Activated effector memory CD4-positive, alpha-beta T cell treated with Interleukin-2 at 50 U/mL for 16 hours (primary cell): ENCODE results near the gene SRPX2.

ENCODE experiments used
- DNase-seq: peaks from one replicate; pipeline ENCODE4 v3.0.0-alpha.2; 2020

The SRPX2 gene

DNA sequence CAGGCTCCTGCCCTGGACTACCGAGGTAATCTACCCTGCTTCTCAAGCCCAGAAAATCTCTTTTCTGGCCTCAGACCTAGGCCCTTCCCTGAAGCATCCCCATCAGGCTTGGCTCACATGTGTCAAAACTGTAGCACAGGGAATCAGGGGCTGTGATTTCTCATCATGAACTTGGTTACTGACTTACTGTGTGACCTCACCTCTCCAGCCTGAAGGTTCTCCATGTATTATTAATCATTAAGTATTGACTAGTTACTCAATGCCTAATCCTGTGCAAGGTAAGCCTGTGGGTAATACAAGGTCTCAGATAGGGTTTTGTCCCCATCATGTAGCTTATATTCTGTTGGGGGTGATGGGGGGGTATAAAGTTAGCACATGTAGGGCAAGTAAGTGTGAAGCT is 6.8 kb downstream of the SRPX2 start:
- DNase-seq = no peak

DNA sequence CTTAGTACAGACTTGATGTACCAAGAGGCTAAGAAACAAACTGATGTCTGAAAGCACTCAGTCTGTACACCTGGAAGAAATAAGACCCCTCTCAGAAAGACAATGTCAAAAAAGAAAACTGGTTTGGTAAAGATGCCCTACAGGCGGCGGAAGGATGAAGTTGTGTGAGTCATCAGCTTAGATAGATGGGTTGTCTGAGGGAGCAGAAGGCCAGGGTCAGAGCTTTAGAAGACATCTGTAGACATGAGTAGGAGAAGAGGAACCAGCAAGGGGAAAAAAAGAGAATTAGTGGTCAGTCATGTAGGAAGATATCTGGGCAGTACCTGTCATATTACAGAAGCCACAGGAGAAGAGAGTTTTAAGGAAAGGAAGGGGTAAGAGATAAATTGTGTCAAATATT is 8.3 kb downstream of the SRPX2 start:
- no peak for DNase-seq

DNA sequence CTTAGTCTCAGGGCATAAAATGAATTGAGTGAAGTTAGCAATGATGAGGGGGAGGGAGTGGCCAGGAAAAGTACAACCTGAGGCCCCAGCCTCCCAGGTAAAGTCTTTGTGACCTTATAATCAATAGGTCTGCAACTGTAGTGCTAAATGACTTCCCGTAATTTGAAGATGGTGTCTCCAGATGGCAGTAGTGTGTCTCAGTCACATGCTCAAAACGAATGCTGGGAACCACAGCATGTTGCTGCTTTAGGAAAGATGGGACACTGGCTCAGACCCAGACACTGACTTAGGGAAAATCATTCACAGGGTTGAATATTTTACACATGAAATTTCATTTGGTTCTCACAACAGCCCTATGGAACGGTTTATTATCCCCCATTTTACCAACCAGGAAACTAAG is 10.3 kb downstream of the SRPX2 start:
- DNase-seq = no peak

DNA sequence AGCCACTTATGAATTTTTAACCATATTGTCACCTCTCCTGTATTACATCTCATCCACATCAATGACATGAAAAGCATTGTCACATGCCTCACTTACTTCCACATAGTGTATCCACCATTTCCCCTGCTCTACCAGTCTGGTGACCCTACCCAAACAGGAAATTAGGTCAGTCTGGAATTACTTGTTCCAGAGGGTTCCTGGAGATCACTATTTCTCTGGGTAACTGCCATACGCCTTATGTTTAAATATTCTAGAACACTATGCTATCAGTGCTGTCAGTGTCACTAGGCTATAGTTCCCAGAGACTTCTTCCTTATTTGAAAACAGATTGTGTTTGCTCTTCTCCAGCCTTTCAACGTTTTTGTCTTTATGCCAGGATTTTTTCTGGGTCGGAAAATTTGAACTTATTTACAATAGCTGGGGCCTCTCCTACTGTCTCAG is 15.0 kb downstream of the SRPX2 start:
- DNase-seq = no peak

DNA sequence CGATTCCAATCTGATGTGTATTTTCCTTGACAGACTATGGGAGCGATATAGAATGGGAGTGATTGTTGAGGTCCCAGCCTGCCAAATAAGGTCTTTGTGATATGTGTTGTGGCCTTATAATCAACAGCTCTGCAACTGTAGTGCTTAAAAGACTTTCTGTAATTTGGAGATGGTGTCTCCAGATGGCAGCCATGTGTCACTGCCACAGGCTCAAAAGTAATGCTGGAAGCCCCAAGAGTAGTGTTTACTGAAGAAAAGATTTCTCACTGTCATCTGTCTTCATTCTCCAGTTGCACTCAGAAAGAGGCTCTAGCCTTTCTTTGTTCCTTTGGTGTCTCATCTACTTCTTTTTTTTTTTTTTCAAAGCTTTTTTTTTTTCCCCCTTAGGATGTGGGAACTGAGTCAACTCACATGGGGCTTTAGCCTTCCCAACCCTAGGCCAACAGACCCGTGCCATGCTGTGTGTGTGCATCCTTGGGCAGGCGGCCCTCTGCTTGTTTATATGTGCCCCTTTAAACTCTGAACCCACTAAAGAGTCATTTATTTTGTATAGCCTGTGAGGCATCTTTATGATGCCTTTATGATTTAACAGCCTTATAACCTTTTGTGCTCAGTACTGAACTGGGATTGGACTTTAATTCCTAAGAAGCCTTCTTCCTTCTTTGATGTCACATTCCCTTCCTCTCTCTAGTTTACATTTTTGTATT is 15.6 kb downstream of the SRPX2 start:
- no peak for DNase-seq

DNA sequence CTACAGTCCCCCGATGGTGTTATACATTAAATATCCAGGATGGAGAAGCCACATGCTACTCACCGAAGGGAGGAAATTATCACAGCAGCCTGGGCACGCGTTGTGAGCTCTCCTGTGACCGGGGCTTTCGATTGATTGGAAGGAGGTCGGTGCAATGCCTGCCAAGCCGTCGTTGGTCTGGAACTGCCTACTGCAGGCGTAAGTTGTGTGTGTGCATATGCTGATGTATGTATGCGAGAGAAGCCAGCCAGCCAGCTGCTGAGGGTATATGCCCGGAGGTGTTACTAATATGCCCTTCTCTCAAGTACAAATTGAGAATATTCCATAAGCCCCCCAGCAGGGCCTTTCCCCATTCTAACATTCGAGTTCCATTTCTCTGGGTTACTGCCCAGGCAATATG is 18.2 kb downstream of the SRPX2 start:
- no peak for DNase-seq

DNA sequence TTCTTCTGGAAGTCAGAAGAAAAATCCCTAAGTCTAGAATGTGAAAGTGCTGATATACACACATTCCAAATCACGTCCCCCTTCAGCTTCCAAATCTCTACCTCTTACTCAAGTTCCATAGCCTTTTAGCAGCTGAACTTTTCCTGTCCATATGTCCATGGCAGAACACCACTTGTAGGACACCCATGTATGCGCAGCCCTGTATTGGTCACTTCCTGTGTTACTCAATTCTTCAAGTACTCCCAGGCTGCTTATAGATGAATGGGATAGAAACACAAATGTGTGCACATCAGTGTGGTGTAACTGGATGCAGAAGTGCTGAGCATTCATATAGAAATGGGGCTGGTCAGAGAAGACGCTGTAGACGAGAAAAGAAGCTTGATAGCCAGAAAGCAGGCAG is 18.8 kb downstream of the SRPX2 start:
- no peak for DNase-seq

DNA sequence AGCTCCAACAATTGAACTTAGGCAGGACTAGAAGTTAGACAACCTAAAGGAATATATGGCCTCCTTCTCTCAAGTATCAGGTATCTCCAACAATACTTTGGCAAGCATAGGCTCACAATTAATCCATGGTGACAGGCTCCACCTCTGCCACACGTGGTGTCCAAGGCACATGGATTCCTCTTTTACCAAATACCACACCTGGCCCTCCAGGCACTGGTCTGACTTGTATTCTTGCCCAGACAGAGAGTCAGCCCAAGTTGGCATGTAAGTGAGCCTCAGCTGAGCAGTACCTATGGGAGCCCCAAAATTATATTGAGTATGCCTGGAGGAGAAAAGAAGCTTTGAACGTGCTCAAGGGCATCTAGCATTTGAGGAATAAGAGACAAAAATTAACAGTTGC is 19.6 kb downstream of the SRPX2 start:
- no peak for DNase-seq

DNA sequence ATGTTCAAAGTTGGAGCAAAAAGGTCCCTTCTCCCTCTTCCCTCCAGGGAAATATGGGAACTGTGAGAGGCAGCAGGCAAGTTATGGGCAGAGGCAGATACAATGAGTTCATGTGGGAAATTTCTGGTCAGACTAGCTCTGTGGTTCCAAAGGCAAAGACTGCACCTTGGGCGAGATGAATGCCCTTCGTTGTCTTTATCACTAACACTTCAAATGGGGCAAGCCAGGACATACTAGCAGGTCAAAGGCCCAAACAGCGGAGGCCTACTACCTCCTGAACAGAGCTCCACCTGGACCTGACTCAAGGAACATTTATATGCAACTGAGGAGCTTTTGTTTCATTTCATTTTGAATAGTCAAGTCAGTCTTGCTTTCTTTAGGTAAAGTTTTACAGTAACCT is 29.0 kb downstream of the SRPX2 start:
- no peak for DNase-seq

DNA sequence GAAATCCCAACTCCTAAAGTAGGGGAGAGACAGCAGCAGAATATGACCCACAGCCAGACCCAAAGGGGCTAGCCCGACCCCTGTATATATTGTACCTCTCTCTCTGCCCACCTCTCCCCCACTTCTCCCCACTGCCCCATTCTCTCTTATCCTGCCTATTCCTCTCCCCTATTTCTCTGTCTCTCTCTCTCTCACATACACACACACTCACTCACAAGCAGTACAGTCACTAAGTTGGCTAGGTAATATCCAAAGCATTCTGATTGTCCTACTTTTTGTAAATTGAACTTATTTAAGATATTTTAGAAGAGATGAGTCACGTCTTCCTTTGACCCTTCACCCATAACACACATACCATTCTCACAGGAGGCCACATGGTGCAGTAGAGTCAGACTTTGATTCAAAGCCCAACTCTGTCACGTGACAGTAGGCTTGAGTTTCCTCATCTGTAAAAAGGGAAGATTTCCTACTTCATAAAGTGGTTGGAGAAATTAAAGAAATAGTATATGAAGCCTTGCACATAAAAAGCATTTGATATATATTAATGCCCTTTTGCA is 29.5 kb downstream of the SRPX2 start:
- DNase-seq = no peak

DNA sequence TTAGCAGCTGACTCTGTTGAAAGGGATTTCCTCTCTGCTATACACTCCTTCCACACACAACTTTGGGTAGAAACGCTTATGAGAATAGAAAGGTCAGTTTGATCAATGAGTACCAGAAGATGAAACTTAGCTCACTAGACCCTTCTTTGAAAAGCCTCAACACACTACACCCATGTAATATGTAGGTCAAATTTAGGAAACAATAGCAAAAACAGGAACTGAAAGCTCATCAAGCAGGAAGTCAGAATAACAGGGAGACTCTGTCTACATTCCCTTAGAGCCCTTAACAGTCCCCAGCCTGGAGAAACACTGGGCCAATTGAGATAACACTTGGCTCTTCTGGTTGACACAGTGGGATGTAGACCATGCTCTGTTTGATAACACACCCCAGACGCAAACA is 30.7 kb downstream of the SRPX2 start:
- DNase-seq = no peak

DNA sequence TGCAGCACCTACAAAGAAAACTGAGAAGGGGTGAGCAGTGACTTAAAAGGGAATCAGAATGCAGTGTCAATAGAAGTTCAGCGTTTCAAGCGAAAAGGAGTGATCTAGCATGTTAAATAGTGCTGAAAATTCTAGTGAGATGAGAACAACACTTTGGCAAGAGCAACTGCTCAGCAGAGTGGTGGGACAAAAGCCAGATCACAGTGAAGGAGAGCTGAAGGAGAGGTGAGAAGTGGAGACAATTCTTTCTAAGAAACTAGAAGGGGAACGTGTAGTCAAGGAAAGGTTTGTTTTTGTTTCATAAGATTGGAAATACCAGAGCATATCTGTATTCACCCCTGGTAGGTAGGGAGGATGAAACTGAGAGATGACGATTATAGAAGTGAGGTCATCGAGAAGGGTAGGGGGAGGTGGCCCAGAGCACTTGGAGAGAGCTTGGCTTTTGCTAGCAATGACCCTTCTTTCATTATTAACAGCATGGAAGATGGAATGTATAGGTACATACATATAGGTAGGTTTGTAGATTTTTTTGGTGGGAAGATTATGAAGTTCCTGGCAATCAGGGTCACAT is 33.7 kb downstream of the SRPX2 start:
- DNase-seq = no peak

DNA sequence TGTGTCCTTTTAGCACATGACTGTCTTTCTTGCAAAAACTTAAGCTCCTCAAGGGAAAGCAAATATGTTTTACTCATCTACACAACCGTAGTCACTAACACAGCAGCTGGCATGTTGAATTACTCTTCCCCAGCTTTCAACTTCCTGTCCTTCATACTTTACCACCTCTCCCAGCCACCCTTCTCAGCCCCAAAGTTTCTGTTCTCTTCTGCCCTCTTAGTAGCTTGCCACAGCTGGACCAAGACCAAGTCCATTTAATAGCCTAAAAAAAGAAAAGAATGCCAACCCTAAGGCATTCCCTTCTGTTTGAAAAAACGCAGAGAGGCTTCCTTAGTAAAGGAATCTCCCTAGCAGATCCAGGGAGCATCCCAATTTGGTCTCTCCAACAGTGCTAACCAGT is 36.8 kb downstream of the SRPX2 start:
- DNase-seq = no peak

DNA sequence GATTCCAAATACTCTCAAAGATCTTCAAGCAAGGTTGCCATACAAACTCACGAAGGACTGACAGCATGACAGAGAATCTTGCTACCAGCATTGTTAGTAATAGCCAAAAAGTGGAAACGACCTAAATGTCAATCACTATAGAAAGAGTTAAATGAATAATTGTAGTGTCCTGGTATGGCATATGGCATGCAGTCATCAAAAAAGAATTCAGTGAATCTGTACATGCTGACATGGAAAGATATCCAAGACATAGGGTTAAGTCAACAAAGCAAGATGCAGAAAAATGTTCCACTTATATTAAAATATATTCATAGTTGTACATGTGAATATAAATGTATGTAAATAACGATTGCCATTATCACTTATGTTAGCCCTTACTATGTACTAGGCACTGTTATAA is 37.6 kb downstream of the SRPX2 start:
- no peak for DNase-seq

DNA sequence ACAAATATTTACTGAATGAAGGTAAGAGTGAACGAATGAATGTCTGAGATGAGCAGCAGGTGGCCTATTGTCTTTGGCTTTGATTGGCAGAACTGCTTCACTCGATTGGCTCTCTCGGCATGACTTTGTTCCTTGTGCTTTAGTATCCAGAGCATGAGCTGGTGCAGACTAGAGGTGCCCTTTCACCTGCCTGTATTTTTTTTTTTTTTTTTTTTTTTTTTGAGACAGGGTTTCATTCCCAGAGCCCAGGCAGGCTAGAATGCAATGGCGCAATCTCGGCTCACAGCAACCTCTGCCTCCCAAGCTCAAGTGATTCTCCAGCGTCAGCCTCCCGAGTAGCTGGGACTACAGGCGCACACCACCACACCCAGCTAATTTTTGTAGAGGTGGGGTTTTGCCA is 38.9 kb downstream of the SRPX2 start:
- DNase-seq = no peak

DNA sequence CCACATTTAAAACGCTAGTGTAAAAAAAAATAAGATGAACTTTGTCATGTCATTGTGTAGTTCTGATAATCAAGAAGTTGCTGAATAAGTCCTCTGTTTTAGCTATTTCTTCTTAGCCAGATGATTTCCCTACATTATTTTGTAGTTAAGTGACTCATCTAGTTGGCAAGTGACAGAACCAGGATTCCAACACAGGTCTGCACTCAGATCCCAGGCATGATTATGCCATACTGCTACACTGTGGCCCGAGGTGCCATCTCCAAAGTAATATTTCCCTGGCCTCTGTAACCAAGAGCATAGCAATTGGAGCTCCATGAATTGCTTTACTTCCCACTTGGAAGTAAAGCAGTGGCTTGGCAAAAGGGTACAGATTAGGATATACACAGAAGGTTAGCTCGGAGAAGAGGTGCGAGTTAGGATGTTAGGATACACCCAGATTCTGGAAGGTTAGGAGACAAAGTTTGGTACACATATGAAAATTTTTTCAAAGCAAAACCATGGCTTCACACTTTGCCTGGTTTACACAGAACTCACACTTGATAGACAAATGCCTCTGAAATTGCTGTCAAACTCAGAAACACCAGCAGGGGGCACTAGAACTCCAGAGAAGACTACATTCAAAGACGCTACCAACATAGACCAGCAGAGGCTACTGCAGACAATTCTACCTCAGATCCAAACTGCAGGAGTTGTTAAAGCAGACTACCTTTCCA is 41.4 kb downstream of the SRPX2 start:
- DNase-seq = peak; percentile 8

DNA sequence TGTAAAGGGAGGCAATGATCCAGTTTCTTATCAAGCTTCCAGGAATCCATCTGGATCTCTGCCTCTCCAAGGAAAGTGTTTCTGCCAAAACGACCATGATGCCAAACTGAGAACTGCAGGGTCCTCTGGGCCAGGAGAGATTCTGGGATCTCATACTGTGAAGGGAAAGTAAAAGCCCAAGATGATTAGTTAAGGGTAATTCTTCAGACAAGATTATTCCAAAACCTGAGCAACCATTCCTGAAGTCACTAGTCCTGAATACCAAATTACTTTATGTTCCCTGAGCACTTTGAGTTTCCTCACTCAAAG is 42.0 kb downstream of the SRPX2 start:
- DNase-seq = no peak

DNA sequence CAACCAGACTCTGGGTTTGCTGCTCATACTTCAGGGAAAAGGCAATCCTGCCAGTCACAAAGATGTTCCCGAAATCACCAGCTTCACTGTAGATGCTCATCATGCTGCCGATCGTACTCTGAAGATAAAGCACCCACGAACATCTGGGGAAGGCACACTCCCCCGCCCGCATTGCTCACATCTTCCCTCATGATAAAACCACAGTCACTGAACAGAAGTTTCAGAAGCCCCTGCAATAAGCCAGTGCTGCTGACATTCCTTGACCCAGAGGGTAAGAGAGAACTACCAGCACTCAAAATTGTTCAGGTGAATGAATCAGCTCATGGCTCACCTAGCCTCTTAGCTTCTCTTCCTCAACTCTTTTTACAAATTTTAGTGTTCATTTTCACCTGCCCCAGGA is 43.1 kb downstream of the SRPX2 start:
- DNase-seq = no peak

DNA sequence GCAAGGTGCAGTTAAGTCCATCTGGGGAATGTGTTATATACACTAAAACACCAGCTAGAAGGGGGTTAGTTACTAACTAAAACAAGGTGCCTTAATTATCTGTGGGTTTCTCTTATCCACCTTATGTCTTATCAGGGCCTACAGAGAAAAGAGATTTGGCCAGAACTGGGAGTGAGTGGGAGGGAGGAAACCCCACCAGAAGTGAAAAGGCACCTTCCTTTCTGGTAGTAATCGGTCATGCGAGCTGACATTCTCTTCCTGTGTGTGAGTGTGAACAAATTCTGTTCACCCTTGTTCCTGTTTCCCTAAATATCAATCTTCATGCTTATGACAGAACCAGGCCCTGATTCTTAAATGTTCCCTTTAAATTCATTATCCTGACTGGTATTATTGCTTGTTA is 43.5 kb downstream of the SRPX2 start:
- no peak for DNase-seq

DNA sequence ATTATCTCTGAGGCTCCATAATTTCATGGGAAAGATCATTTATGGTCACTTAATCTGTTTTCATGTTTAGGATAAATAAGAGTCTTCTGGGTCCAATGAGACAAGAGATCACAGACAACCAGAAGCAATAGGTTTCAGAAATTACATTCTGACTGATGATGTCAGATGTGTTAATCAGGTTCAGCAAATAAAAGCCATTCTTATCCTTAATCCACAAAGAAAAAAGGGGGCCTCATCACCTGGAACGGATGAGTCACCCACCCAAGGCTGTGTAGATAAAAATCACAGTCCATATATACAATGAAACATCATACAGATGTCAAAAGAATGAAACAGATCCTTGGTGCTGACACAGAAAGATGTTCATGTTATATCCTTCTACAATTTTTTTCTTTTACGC is 51.3 kb downstream of the SRPX2 start:
- no peak for DNase-seq

DNA sequence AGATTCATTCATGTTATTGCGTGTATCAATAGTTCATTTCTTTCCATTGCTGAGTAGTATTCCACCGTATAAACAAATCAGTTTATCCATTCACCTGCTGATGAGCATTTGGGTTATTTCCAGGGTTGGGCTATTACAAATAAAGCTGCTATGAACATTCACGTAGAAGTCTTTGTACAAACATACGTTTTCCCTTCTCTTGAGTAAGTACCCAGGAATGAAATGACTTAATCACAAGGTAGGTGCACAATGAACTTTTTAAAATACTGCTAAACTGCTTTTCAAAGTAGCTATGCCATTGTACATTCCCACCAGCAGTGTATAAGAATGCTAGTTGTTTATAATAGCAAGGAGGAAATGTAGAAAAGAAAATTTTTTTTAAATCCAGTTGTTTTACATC is 52.0 kb downstream of the SRPX2 start:
- DNase-seq = no peak

DNA sequence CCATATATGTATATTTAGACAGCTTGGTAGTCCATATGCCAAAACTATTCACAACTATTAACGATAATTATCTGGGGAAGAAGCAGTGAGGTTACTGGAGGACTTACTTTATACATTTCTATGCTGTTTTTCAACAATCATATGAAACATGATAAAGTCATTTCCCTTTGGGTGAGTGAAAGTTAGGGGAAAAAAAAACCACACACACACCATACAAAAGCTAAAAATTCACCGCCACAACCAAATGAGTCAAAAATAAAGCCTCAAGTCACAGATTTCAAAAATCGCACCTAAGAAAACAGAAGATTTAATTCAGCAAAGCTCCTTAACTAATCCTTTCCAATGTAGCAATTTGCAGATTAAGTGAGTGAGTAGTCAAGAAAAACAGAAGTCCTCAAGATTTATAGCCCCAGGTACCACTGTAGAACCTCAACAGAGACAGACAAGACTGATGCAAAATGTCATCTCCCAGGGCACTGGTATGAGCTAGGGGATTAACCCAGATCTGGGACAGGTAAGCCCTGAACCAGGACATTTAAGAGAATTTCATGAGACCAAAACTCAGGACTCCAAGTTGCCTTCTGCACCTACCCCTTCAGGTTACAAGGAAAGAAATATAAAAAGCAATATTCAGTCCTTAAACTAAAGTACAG is 52.8 kb downstream of the SRPX2 start:
- DNase-seq = no peak

DNA sequence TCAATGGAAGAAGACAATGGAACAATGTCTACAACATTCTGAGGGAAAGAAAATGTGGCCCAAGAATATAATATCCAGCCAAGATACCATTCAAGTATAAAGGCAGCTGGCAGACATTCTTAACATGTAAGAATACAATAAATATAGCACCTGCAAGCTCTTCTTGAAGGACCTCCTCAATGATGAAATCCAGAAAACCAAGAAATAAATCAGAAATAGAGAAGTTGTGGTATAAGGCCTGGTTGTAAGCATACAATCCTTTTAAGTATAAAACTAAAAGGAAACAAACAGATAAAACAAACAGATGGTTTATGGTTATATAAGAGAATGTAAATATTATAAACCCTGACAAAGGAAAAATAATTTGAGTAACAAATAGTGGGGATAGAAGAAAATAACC is 54.6 kb downstream of the SRPX2 start:
- DNase-seq = no peak

DNA sequence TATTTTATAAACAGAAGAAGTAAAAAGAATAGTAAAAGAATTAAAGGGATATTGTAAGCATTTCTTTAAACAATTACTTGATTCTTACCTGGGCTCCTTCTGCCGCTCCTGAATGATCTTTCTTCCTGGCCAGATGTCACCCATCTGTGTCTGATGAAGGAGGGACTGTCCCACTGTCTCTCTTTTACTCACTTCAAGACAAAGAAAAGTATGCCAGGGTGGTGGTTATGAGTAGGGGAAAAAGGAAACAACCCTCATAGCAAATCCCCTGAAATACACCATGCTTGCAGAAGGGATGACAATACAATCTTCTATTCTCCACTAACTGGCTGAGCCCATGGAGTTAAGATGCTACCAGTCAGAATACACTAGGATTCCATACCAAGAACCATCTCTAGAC is 56.8 kb downstream of the SRPX2 start:
- no peak for DNase-seq
